ENCODE data around the gene C11orf58. TPM values are rescaled to one million over a fixed set of nuclear protein-coding genes. Genes with fewer than 3 reads are reported as not detected.

Gene C11orf58
- polyA plus RNA-seq, 2 donors: 45.1 to 65.4 TPM

GRCh38 chr11:16743478-16743877, 5.0 kb downstream of the C11orf58 start:
- no peaks in the 10 kb centered on the region for H3K27me3 ChIP-seq (ENCODE audit: control insufficient read depth in 1 of 2, insufficient read depth in 2 of 2, low read length in 2 of 2)
- H3K27ac ChIP-seq (ENCODE audit: low read depth in 2 of 2, low read length in 1 of 2): no peak overlapping the region
- peaks cover 3 to 7% of the 10 kb centered on the region in 2 donors for H3K4me1 ChIP-seq (ENCODE audit: control insufficient read depth in 2 of 2, insufficient read depth in 2 of 2, low read length in 1 of 2)
- H3K4me3 ChIP-seq (ENCODE audit: low read depth in 1 of 2, low read length in 2 of 2): no peak overlapping the region
- WGBS, 2 donors: 78 to 80% methylated on average over 4 of the region's 4 CpGs
- no peaks in the 10 kb centered on the region for H3K36me3 ChIP-seq (ENCODE audit: control insufficient read depth in 2 of 2, insufficient read depth in 2 of 2, low read length in 1 of 2)
- H3K9me3 ChIP-seq (ENCODE audit: control insufficient read depth in 2 of 2, insufficient read depth in 1 of 2, low read depth in 1 of 2, low read length in 1 of 2): no peaks in the 10 kb centered on the region

GRCh38 chr11:16744128-16744725, 5.8 kb downstream of the C11orf58 start:
- Histone ChIP-seq H3K27me3 (ENCODE audit: control insufficient read depth in 1 of 2, insufficient read depth in 2 of 2, low read length in 2 of 2) (no peaks in the 10 kb centered on the region), H3K4me3 (ENCODE audit: low read depth in 1 of 2, low read length in 2 of 2) (no peak overlapping the region), H3K36me3 (ENCODE audit: control insufficient read depth in 2 of 2, insufficient read depth in 2 of 2, low read length in 1 of 2) (no peaks in the 10 kb centered on the region), H3K9me3 (ENCODE audit: control insufficient read depth in 2 of 2, insufficient read depth in 1 of 2, low read depth in 1 of 2, low read length in 1 of 2) (no peaks in the 10 kb centered on the region), H3K27ac (ENCODE audit: low read depth in 2 of 2, low read length in 1 of 2) (no peak overlapping the region), H3K4me1 (ENCODE audit: control insufficient read depth in 2 of 2, insufficient read depth in 2 of 2, low read length in 1 of 2) (peaks cover 3 to 7% of the 10 kb centered on the region in 2 donors)
- WGBS, 2 donors: 91 to 93% methylated on average over 5 of the region's 5 CpGs

DNA sequence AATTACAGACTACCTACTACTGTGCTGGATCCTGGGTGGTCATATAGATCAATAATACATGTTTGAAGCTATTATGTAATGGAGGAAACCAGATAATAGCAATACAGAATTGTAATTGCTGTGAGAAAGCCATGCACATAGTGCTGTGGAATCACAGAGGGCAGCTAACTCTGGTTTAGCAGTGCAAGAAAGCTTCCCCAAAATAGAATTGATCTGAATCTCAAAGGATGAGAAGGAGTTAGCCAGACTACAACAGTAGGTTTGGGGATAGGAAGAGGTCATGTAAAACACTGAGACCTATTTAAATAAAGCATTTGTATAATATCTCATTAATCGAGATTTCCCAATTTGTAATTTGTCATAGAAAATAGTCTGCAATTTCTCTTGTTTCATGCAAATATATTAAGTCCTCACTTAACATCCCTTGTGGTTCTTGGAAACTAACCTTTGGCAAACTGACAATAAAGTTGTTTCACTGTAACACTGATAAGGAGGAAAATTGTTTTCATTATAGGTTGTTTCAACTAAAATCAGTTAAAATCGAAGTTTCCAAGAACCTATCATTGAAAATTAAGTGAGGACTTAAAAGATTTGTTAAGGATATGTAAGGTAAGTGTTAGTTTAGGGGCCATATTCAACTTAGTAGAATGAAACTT, 7.6 kb downstream of the C11orf58 start:
- Histone ChIP-seq H3K9me3 (ENCODE audit: control insufficient read depth in 2 of 2, insufficient read depth in 1 of 2, low read depth in 1 of 2, low read length in 1 of 2) (no peaks in the 10 kb centered on the region), H3K27ac (ENCODE audit: low read depth in 2 of 2, low read length in 1 of 2) (no peak overlapping the region), H3K27me3 (ENCODE audit: control insufficient read depth in 1 of 2, insufficient read depth in 2 of 2, low read length in 2 of 2) (no peaks in the 10 kb centered on the region), H3K4me1 (ENCODE audit: control insufficient read depth in 2 of 2, insufficient read depth in 2 of 2, low read length in 1 of 2) (peaks cover 3% of the 10 kb centered on the region in 2 donors), H3K4me3 (ENCODE audit: low read depth in 1 of 2, low read length in 2 of 2) (no peak overlapping the region), H3K36me3 (ENCODE audit: control insufficient read depth in 2 of 2, insufficient read depth in 2 of 2, low read length in 1 of 2) (peaks cover 4 to 8% of the 10 kb centered on the region in 2 donors)
- WGBS, 2 donors: 91 to 92% methylated on average over 2 of the region's 2 CpGs

DNA sequence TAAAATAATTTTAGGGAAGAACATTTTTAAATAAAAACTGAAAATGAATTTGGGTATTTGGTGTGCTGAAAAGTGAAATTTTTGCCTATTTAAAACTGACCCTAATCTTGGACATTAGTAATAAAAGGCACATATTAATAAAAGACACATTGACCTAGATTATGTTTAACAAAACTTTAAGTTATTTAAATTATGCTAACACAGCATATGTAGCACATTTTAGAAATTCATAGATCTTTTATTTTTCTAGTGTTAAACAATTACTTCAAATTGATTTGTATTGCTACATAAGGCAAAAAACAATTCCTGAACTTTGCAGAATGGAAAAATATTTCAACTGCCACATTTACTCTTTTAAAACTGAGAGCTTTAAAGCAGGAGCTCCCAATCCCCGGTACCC, 10.6 kb downstream of the C11orf58 start:
- H3K36me3 ChIP-seq (ENCODE audit: control insufficient read depth in 2 of 2, insufficient read depth in 2 of 2, low read length in 1 of 2): peaks cover 8 to 12% of the 10 kb centered on the region in 2 donors
- 97 to 99% methylated on average over 1 of the region's 1 CpG for WGBS, 2 donors
- H3K4me3 ChIP-seq (ENCODE audit: low read depth in 1 of 2, low read length in 2 of 2): no peak overlapping the region
- no peak overlapping the region for H3K27ac ChIP-seq (ENCODE audit: low read depth in 2 of 2, low read length in 1 of 2)
- no peaks in the 10 kb centered on the region for H3K27me3 ChIP-seq (ENCODE audit: control insufficient read depth in 1 of 2, insufficient read depth in 2 of 2, low read length in 2 of 2)
- no peaks in the 10 kb centered on the region for H3K4me1 ChIP-seq (ENCODE audit: control insufficient read depth in 2 of 2, insufficient read depth in 2 of 2, low read length in 1 of 2)
- H3K9me3 ChIP-seq (ENCODE audit: control insufficient read depth in 2 of 2, insufficient read depth in 1 of 2, low read depth in 1 of 2, low read length in 1 of 2): no peaks in the 10 kb centered on the region

- H3K36me3 ChIP-seq (ENCODE audit: control insufficient read depth in 2 of 2, insufficient read depth in 2 of 2, low read length in 1 of 2): peaks cover 8 to 12% of the 10 kb centered on the region in 2 donors
- no peaks in the 10 kb centered on the region for H3K27me3 ChIP-seq (ENCODE audit: control insufficient read depth in 1 of 2, insufficient read depth in 2 of 2, low read length in 2 of 2)
- H3K9me3 ChIP-seq (ENCODE audit: control insufficient read depth in 2 of 2, insufficient read depth in 1 of 2, low read depth in 1 of 2, low read length in 1 of 2): no peaks in the 10 kb centered on the region
- H3K4me1 ChIP-seq (ENCODE audit: control insufficient read depth in 2 of 2, insufficient read depth in 2 of 2, low read length in 1 of 2): no peaks in the 10 kb centered on the region
- no peak overlapping the region for H3K27ac ChIP-seq (ENCODE audit: low read depth in 2 of 2, low read length in 1 of 2)
- H3K4me3 ChIP-seq (ENCODE audit: low read depth in 1 of 2, low read length in 2 of 2): no peak overlapping the region
- WGBS, 2 donors: 56 to 58% methylated on average over 2 of the region's 2 CpGs
These were observed 11.2 kb downstream of the C11orf58 start for GRCh38 chr11:16749666-16750065.

DNA sequence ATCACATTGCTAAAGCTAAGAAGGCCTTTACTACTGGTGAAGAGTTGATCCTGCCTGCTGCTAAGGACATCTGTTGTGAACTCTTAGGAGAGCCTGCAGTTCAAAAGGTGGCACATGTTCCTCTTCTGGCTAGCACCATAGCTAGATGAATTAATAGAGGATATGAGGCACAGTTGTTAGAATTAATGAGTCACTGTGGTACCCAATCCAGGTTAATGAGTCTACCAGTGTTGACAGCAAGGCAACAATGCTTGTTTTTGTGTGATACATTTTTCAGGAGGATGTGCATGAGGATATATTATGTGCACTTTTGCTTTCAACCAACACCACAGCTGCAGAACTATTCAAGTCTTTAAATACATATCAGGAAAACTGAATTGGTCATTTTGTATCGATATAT, 12.0 kb downstream of the C11orf58 start:
- Histone ChIP-seq H3K9me3 (ENCODE audit: control insufficient read depth in 2 of 2, insufficient read depth in 1 of 2, low read depth in 1 of 2, low read length in 1 of 2) (no peaks in the 10 kb centered on the region), H3K27me3 (ENCODE audit: control insufficient read depth in 1 of 2, insufficient read depth in 2 of 2, low read length in 2 of 2) (no peaks in the 10 kb centered on the region), H3K27ac (ENCODE audit: low read depth in 2 of 2, low read length in 1 of 2) (no peak overlapping the region), H3K36me3 (ENCODE audit: control insufficient read depth in 2 of 2, insufficient read depth in 2 of 2, low read length in 1 of 2) (peaks cover 8 to 12% of the 10 kb centered on the region in 2 donors), H3K4me1 (ENCODE audit: control insufficient read depth in 2 of 2, insufficient read depth in 2 of 2, low read length in 1 of 2) (no peaks in the 10 kb centered on the region), H3K4me3 (ENCODE audit: low read depth in 1 of 2, low read length in 2 of 2) (no peak overlapping the region)
- WGBS, 2 donors: 51 to 73% methylated on average over 1 of the region's 1 CpG

- Histone ChIP-seq H3K4me1 (ENCODE audit: control insufficient read depth in 2 of 2, insufficient read depth in 2 of 2, low read length in 1 of 2) (no peaks in the 10 kb centered on the region), H3K9me3 (ENCODE audit: control insufficient read depth in 2 of 2, insufficient read depth in 1 of 2, low read depth in 1 of 2, low read length in 1 of 2) (no peaks in the 10 kb centered on the region), H3K36me3 (ENCODE audit: control insufficient read depth in 2 of 2, insufficient read depth in 2 of 2, low read length in 1 of 2) (no peaks in the 10 kb centered on the region), H3K27ac (ENCODE audit: low read depth in 2 of 2, low read length in 1 of 2) (no peak overlapping the region), H3K4me3 (ENCODE audit: low read depth in 1 of 2, low read length in 2 of 2) (no peak overlapping the region), H3K27me3 (ENCODE audit: control insufficient read depth in 1 of 2, insufficient read depth in 2 of 2, low read length in 2 of 2) (no peaks in the 10 kb centered on the region)
- 92 to 97% methylated on average over 4 of the region's 4 CpGs for WGBS, 2 donors
These were observed 20.1 kb downstream of the C11orf58 start for GRCh38 chr11:16758382-16759024.

GRCh38 chr11:16759857-16760508, 21.5 kb downstream of the C11orf58 start:
- Histone ChIP-seq H3K27ac (ENCODE audit: low read depth in 2 of 2, low read length in 1 of 2) (no peak overlapping the region), H3K9me3 (ENCODE audit: control insufficient read depth in 2 of 2, insufficient read depth in 1 of 2, low read depth in 1 of 2, low read length in 1 of 2) (no peaks in the 10 kb centered on the region), H3K4me1 (ENCODE audit: control insufficient read depth in 2 of 2, insufficient read depth in 2 of 2, low read length in 1 of 2) (no peaks in the 10 kb centered on the region), H3K27me3 (ENCODE audit: control insufficient read depth in 1 of 2, insufficient read depth in 2 of 2, low read length in 2 of 2) (no peaks in the 10 kb centered on the region), H3K36me3 (ENCODE audit: control insufficient read depth in 2 of 2, insufficient read depth in 2 of 2, low read length in 1 of 2) (no peaks in the 10 kb centered on the region), H3K4me3 (ENCODE audit: low read depth in 1 of 2, low read length in 2 of 2) (no peak overlapping the region)
- 70 to 75% methylated on average over 8 of the region's 8 CpGs for WGBS, 2 donors

DNA sequence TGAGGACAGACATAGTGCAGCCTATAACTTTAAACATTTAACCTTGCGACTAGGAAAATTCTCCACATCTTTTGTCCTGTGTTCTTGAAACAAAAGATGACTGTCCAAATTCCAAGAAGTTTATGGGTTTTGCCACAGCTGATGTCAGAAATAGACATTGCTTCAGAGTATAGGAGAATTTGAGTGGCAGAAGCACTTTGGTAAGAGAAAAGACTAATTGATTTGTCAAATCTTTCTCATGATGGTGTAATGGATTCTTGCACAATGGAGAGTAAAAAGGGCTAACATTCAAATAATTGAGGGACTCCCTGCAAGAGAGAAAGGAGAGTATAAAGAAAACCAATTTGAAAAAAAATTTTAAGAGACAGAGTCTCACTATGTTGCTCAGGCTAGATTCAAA, 25.3 kb downstream of the C11orf58 start:
- Histone ChIP-seq H3K27ac (ENCODE audit: low read depth in 2 of 2, low read length in 1 of 2) (no peak overlapping the region), H3K27me3 (ENCODE audit: control insufficient read depth in 1 of 2, insufficient read depth in 2 of 2, low read length in 2 of 2) (no peaks in the 10 kb centered on the region), H3K9me3 (ENCODE audit: control insufficient read depth in 2 of 2, insufficient read depth in 1 of 2, low read depth in 1 of 2, low read length in 1 of 2) (no peaks in the 10 kb centered on the region), H3K36me3 (ENCODE audit: control insufficient read depth in 2 of 2, insufficient read depth in 2 of 2, low read length in 1 of 2) (peaks cover 0 to 6% of the 10 kb centered on the region in 2 donors), H3K4me1 (ENCODE audit: control insufficient read depth in 2 of 2, insufficient read depth in 2 of 2, low read length in 1 of 2) (no peaks in the 10 kb centered on the region), H3K4me3 (ENCODE audit: low read depth in 1 of 2, low read length in 2 of 2) (no peak overlapping the region)
- 88 to 99% methylated on average over 1 of the region's 1 CpG for WGBS, 2 donors
